ENCODE results near the gene GDPD5.

Gene GDPD5

GRCh38 chr11:75510004-75510722 lies 15.6 kb downstream of the GDPD5 start:
- no peak for DNase-seq

- no peak for DNase-seq
These were observed 16.6 kb downstream of the GDPD5 start for GRCh38 chr11:75509020-75509720.

- no peak for DNase-seq
These were observed 17.6 kb downstream of the GDPD5 start for GRCh38 chr11:75508051-75508561.

GRCh38 chr11:75507571-75507970 lies 18.2 kb downstream of the GDPD5 start:
- no peak for DNase-seq

- no peak for DNase-seq
These were observed 18.9 kb downstream of the GDPD5 start for GRCh38 chr11:75506827-75507226.

GRCh38 chr11:75505916-75506692 lies 19.6 kb downstream of the GDPD5 start:
- DNase-seq, result no peak

- no peak for DNase-seq
These were observed 21.2 kb downstream of the GDPD5 start for GRCh38 chr11:75504501-75504900.

- DNase-seq, result no peak
These were observed 22.1 kb downstream of the GDPD5 start for GRCh38 chr11:75503531-75504099.

GRCh38 chr11:75502138-75502537 lies 23.6 kb downstream of the GDPD5 start:
- no peak for DNase-seq

GRCh38 chr11:75500742-75501141 lies 25.0 kb downstream of the GDPD5 start:
- DNase-seq, result no peak

- DNase-seq, result no peak
These were observed 26.1 kb downstream of the GDPD5 start for GRCh38 chr11:75499423-75500190.

GRCh38 chr11:75498556-75499255 lies 27.0 kb downstream of the GDPD5 start:
- no peak for DNase-seq

- no peak for DNase-seq
These were observed 27.8 kb downstream of the GDPD5 start for GRCh38 chr11:75497788-75498409.

- DNase-seq, result no peak
These were observed 29.4 kb downstream of the GDPD5 start for GRCh38 chr11:75496305-75496752.

GRCh38 chr11:75495749-75496304 lies 29.9 kb downstream of the GDPD5 start:
- DNase-seq, result no peak

GRCh38 chr11:75493626-75494025 lies 32.1 kb downstream of the GDPD5 start:
- DNase-seq, result no peak

- DNase-seq, result no peak
These were observed 33.4 kb downstream of the GDPD5 start for GRCh38 chr11:75492181-75492820.

GRCh38 chr11:75491465-75491864 lies 34.3 kb downstream of the GDPD5 start:
- no peak for DNase-seq

- DNase-seq, result no peak
These were observed 35.2 kb downstream of the GDPD5 start for GRCh38 chr11:75490221-75491181.

All from NCI-H2029 treated with DMSO at 0.1 percent for 48 hours (cell line).